ENCODE data around the gene XPO6.

DNA sequence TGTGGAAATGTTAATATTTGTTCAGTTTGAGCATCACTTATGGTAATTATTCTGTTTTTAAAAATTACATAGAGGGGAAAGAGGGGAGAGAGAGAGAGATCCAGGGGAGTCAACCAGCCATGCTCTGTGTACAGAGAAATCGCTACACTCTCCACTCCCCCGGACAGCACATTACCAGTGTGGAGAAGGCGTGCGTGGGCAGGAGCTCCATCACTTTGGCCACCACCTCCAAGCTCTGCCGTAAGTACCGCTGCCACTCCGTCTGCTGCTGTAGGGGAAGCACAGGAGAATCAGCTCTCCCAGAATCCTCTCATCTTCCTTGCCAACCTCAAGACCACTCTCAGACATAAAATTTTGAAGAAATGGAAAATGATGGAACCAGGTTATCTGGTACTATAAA lies 78.1 kb downstream of the XPO6 start:
- TF ChIP-seq, protein P1, sequence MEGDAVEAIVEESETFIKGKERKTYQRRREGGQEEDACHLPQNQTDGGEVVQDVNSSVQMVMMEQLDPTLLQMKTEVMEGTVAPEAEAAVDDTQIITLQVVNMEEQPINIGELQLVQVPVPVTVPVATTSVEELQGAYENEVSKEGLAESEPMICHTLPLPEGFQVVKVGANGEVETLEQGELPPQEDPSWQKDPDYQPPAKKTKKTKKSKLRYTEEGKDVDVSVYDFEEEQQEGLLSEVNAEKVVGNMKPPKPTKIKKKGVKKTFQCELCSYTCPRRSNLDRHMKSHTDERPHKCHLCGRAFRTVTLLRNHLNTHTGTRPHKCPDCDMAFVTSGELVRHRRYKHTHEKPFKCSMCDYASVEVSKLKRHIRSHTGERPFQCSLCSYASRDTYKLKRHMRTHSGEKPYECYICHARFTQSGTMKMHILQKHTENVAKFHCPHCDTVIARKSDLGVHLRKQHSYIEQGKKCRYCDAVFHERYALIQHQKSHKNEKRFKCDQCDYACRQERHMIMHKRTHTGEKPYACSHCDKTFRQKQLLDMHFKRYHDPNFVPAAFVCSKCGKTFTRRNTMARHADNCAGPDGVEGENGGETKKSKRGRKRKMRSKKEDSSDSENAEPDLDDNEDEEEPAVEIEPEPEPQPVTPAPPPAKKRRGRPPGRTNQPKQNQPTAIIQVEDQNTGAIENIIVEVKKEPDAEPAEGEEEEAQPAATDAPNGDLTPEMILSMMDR (IDR thresholded peaks at IDR 0.05): no peak
- TF ChIP-seq POLR2A (IDR thresholded peaks at IDR 0.05): no peak
